ENCODE measurements around the gene SEC24D. TPM values are rescaled to one million over a fixed set of nuclear protein-coding genes. Genes with fewer than 3 reads are reported as not detected.
A peak's percentile ranks its signal among the peaks of the same experiment; 100 is the strongest.

Gene SEC24D
- total RNA-seq, 1 donor from 2014 or later: 26.0 TPM

DNA sequence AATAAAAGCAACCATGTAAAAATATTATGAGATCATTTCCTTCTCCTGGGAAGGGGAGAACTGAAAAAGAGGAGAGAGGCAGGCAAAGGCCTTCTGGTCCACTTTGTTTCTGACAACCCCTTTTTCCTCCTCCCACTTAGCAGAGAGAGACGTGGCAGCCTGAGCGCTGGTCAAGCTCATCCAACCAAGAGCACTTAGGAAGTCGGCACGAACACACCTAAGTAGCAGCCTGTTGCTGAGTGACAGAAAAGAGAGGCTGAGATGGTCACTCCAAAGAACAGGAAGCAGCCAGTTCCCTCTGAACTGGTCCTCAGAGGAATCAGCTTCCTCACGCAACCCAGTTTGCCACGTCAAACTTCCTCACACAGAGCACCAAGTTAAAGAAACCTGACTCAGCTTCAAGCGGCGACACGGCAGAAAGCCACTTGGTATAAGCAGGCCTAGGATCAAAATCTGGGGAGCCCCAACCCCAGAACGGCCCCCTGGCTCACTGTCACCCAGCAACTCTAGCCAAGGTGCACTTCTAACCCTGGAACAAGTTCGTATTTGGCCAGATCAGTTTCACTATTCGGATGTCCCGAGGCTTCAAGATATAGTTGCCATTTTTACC, 861 bp downstream of the SEC24D start:
- TF ChIP-seq, protein P1, sequence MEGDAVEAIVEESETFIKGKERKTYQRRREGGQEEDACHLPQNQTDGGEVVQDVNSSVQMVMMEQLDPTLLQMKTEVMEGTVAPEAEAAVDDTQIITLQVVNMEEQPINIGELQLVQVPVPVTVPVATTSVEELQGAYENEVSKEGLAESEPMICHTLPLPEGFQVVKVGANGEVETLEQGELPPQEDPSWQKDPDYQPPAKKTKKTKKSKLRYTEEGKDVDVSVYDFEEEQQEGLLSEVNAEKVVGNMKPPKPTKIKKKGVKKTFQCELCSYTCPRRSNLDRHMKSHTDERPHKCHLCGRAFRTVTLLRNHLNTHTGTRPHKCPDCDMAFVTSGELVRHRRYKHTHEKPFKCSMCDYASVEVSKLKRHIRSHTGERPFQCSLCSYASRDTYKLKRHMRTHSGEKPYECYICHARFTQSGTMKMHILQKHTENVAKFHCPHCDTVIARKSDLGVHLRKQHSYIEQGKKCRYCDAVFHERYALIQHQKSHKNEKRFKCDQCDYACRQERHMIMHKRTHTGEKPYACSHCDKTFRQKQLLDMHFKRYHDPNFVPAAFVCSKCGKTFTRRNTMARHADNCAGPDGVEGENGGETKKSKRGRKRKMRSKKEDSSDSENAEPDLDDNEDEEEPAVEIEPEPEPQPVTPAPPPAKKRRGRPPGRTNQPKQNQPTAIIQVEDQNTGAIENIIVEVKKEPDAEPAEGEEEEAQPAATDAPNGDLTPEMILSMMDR (IDR thresholded peaks at IDR 0.05; ENCODE audit: partially characterized antibody, unreplicated experiment): no peak
- Mint-ChIP-seq H3K27me3 (ENCODE audit: unreplicated experiment) (peaks cover 6% of the 10 kb centered on the region), H3K36me3 (ENCODE audit: unreplicated experiment) (no peaks in the 10 kb centered on the region), H3K9me3 (ENCODE audit: unreplicated experiment) (peaks cover 8% of the 10 kb centered on the region), H3K4me1 (ENCODE audit: low read depth, unreplicated experiment) (peaks cover 13% of the 10 kb centered on the region), H3K27ac (ENCODE audit: unreplicated experiment) (peak overlapping the region; percentile 45), H3K4me3 (ENCODE audit: unreplicated experiment) (peak overlapping the region; percentile 92)
- DNase-seq: peak; percentile 32

DNA sequence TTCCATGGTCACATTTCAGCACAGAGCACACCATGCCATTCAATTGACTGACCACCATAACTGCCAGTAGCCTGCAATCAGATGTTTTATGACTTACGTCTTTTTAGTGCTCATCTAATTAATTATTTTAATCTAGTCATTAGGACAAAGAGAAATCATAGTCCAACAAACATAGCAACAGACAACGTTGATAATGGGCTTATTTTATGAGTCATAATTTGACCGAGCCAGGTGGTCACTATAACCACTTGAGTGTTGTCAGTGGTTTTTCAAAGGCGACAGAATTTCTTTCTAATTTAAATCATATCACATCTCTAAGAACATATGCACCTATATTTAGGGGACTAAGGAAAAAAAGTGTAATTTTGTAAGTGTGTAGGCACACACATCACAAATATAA, 1.9 kb downstream of the SEC24D start:
- DNase-seq: no peak
- peaks cover 13% of the 10 kb centered on the region for H3K4me1 Mint-ChIP-seq (ENCODE audit: low read depth, unreplicated experiment)
- peak overlapping the region; percentile 64 for H3K4me3 Mint-ChIP-seq (ENCODE audit: unreplicated experiment)
- H3K27ac Mint-ChIP-seq (ENCODE audit: unreplicated experiment): no peak overlapping the region
- H3K9me3 Mint-ChIP-seq (ENCODE audit: unreplicated experiment): peaks cover 9% of the 10 kb centered on the region
- TF ChIP-seq, protein P1 (IDR thresholded peaks at IDR 0.05; ENCODE audit: partially characterized antibody, unreplicated experiment): no peak
- peaks cover 6% of the 10 kb centered on the region for H3K27me3 Mint-ChIP-seq (ENCODE audit: unreplicated experiment)
- no peaks in the 10 kb centered on the region for H3K36me3 Mint-ChIP-seq (ENCODE audit: unreplicated experiment)

DNA sequence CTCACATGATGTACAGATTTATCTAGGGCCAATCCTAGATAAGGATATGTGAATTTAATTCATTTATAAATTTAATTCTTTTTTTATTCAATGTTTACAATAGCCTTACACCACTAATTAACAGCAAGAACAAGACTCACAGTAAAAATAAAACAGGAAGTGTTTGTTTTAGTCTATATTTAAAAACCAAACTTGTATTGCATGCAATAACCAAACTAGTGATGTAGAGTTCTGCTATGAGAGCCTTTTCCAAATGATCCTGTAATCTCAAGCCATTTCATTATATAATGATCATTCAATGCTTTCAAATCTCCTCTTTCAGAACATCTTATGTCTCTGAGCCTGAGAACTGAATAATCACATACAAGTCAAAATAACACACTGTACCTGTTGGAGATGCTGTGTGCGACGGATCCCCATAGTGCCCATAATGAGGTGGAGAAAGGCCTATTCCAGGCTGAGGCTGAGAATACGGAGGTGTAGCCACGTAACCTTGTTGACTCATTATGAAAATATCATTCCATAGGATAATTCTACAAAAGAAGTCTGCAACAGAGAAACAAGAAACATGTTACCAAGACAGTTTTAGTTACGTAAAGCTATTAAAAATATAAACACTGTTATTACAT, 2.6 kb downstream of the SEC24D start:
- Mint-ChIP-seq H3K36me3 (ENCODE audit: unreplicated experiment) (no peaks in the 10 kb centered on the region), H3K27me3 (ENCODE audit: unreplicated experiment) (peaks cover 9% of the 10 kb centered on the region), H3K4me3 (ENCODE audit: unreplicated experiment) (no peak overlapping the region), H3K27ac (ENCODE audit: unreplicated experiment) (peak overlapping the region; percentile 50), H3K9me3 (ENCODE audit: unreplicated experiment) (peaks cover 9% of the 10 kb centered on the region), H3K4me1 (ENCODE audit: low read depth, unreplicated experiment) (peaks cover 16% of the 10 kb centered on the region)
- TF ChIP-seq, protein P1 (IDR thresholded peaks at IDR 0.05; ENCODE audit: partially characterized antibody, unreplicated experiment): no peak
- no peak for DNase-seq

DNA sequence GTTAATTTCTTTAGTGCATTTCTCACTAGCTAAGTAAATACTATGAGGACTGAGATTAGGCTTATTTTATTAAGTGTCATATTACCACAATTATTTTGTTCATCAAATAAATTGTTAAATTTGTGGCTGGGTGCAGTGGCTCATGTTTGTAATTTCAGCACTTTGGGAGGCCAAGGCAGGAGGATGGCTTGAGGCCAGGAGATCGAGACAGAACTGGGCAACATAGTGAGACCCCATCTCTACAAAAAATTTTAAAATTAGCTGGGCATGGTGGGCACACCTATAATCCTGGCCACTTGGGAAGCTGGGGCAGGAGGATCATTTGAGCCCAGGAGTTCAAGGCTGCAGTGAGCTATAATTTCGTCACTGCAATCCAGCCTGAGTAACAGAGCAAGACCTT, 6.8 kb downstream of the SEC24D start:
- Mint-ChIP-seq H3K27me3 (ENCODE audit: unreplicated experiment) (peaks cover 3% of the 10 kb centered on the region), H3K36me3 (ENCODE audit: unreplicated experiment) (peaks cover 5% of the 10 kb centered on the region), H3K4me3 (ENCODE audit: unreplicated experiment) (no peak overlapping the region), H3K9me3 (ENCODE audit: unreplicated experiment) (peaks cover 1% of the 10 kb centered on the region), H3K4me1 (ENCODE audit: low read depth, unreplicated experiment) (peaks cover 28% of the 10 kb centered on the region), H3K27ac (ENCODE audit: unreplicated experiment) (no peak overlapping the region)
- TF ChIP-seq, protein P1 (IDR thresholded peaks at IDR 0.05; ENCODE audit: partially characterized antibody, unreplicated experiment): no peak
- no peak for DNase-seq

DNA sequence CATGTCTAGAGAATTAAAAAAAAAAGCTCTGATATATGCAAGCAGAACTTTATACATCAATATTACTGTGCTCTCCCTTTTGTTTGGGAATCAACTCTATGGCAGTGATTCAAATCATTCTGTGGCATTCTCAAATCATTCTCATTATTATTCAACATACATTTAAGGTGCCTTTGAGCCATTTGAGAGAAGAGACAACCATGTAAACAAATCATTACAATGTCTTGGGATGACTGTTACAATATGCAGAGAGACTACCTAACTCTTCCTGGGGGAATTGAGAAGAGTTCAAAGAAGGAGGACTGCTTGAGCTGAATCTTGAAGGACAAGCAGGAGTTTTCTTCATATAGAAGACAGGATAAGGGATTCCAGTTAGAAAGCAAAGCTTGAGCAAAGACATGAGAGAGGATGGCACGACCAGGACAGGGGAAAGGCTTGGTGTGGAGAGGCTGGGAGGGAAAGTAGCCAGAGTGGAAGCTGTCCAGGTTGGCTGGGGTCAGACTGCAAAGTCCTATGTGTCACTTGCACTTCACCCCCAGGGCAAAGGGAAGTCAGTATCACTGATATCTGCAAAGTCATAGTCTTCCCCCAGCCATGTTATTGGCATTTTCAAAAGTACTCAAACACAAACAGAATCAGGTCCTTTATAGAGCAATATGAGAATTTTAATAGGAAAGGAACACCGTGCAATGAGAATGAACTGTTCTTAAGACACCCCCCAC, 9.0 kb downstream of the SEC24D start:
- Mint-ChIP-seq H3K9me3 (ENCODE audit: unreplicated experiment) (peaks cover 1% of the 10 kb centered on the region), H3K27ac (ENCODE audit: unreplicated experiment) (no peak overlapping the region), H3K4me3 (ENCODE audit: unreplicated experiment) (no peak overlapping the region), H3K4me1 (ENCODE audit: low read depth, unreplicated experiment) (peaks cover 22% of the 10 kb centered on the region), H3K36me3 (ENCODE audit: unreplicated experiment) (peaks cover 6% of the 10 kb centered on the region), H3K27me3 (ENCODE audit: unreplicated experiment) (peaks cover 3% of the 10 kb centered on the region)
- no peak for DNase-seq
- TF ChIP-seq, protein P1 (IDR thresholded peaks at IDR 0.05; ENCODE audit: partially characterized antibody, unreplicated experiment): no peak
